NOMO-1 (cell line): ENCODE results near the gene NME3.

Experiments used
- DNase-seq, 2 experiments: peaks; one replicate each; lab custom pipeline; 2025; ENCODE audit not compliant: unreplicated experiment in 2 of 2; lab: John Stamatoyannopoulos, UW

Gene NME3

GRCh38 chr16:1729445-1729844, 41.9 kb downstream of the NME3 start:
- DNase-seq, result no peak

- DNase-seq, result no peak
Observed at GRCh38 chr16:1729026-1729425, 42.3 kb downstream of the NME3 start.

GRCh38 chr16:1727651-1728624, 43.4 kb downstream of the NME3 start:
- no peak for DNase-seq

DNA sequence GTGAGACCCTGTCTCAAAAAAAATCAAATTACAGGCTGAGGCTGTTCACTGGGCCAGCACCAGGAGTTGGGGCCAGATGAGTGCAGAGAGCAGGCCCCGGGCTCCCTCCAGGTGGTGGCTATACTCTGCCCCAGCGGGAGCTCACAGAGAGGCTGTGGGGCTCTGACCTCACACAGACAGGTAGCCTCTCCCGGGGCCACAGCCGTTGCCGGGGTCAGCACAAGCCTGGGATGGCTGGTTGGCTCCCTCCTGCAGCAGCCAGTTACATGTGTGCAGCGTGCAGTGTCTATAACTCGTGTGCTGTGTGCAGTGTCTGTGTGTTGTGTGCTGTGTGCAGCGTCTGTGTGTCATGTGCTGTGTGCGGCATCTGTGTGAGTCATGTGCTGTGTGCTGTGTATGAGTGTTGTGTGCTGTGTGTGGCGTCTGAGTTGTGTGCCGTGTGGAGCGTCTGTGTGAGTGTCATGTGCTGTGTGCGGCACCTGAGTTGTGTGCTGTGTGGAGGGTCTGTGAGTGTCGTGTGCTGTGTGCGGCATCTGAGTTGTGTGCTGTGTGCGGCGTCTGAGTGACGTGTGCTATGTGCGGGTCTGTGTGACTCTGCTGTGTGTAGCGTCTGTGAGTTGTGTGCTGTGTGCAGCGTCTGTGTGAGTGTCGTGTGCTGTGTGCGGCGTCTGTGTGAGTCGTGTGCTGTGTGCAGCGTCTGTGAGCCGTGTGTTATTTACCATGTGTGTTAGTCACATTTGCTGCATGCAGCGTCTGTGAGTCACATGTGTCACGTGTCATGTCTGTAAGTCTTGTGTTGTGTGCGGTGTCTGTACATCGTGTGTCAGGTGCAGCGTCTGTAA, 44.5 kb downstream of the NME3 start:
- DNase-seq, result no peak

GRCh38 chr16:1724491-1724890, 46.9 kb downstream of the NME3 start:
- no peak for DNase-seq

- peak in 1 of 2 experiments; percentile 24 for DNase-seq
Observed at GRCh38 chr16:1723450-1724147, 47.7 kb downstream of the NME3 start.

DNA sequence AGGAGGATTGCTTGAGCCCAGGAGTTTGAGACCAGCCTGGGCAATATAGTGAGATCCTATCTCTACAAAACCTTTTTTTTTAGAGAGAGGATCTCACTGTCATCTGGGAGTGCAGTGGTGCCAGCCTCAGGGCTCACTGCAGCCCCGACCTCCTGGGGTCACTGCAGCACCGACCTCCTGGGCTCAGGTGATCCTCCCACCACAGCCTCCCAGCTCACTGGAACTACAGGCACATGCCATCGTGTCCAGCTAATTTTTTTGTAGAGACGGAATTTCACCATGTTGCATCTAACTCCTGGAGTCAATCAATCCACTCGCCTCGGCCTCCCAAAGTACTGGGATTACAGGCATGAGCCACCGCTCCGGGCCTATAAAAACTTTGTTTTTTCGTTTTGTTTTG, 50.0 kb downstream of the NME3 start:
- no peak for DNase-seq
